ENCODE results near the gene DOCK3.
"Not testable (repeated sequence)": the region's sequence is repeated elsewhere in the genome, so short reads cannot be mapped to it uniquely, and the experiment has no call there.

Gene DOCK3

DNA sequence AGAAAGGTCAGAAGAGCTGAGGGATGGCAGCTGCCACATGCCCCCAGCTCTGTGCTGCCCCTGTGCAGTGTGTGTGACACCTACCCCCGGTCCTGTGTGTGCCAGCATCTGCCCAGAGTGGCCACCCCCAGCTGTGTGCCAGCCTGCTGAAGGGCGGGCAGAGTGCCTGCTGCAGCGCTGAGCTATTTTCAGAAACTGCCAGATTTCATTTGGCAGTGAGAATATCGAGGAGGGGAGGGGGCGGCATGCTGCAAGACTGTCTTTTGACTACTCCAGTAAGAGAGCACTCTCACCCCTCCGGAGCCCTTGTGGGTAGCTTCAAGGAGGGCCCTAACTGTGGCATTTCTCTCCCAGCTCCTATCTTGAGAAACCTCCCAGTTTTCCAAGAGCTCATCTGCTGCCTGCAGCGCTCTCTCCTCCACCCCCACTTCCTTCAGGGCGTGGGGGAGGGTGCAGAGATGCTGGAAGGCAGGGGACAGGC is 25.2 kb upstream of the DOCK3 start:
- in situ Hi-C loops (cut with HindIII; ENCODE audit: low sequenced_read_pairs) = no loop called here

DNA sequence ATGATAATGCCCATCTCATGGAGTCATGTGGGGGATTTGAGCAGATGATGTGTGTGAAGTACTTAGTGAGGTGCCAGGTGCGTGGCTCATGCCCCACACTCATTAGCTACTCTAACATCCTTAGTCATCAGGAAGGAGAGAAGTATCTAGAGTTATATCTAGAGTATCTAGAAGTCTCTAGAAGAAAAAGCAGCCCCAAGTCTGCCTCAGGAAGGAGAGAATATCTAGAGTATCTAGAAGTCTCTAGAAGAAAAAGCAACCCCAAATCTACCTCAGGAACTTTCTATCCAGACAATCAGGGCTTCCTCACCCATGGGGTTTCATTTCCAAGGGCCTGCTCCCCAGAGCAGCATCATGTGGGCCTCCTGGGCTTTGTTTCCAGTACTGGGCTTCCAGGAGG is 24.7 kb upstream of the DOCK3 start:
- in situ Hi-C loops (cut with HindIII; ENCODE audit: low sequenced_read_pairs) = no loop called here

DNA sequence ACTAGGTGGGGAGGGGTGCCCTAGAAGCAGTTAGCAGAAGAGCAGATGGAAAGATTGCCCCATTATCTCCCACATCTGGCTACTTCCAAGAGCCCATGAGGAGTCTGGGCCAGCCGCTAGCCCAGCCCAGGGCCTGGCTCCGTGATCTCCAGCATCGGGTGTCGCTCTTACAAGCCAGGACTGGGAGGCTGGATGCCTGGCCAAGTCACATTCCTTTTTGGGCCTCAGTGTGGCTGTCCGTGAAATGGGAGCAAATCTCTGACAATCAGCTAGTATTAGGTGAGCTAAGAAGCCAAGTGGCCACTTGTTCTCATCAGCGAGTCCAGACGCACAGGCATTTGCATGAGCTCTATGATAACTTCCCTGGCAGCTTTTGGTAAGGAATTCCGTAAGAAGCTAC is 23.3 kb upstream of the DOCK3 start:
- in situ Hi-C loops (cut with HindIII; ENCODE audit: low sequenced_read_pairs) = no loop called here

DNA sequence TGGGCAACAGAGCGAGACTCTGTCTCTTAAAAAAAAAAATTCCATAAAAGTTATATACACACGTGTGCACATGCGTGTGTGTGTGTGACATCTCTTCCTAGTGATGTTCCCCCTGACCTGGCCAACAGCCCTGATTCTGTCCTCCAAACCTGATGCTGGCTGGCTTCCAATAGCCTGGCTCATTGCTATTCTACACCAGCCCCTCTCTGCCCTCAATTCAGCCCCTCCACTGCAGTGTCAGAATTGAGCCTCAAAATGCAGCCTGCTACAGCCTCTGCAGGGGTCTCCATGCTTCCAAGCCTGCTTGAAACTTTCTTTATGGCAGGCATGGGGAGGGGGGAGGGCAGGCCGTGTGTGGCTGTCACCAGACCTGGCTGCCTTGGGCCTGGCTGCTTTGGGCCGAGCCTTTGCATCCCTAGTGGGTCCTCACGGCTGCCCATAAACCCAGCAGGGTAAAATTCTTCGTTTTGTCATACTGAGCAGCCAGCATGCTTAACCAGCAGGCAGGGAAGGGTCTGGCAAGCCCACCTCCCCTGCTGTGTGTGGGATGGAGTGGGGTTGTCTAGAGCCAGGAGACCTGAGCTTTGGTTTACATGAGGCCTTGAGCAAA is 22.7 kb upstream of the DOCK3 start:
- in situ Hi-C loops (cut with HindIII; ENCODE audit: low sequenced_read_pairs) = no loop called here

DNA sequence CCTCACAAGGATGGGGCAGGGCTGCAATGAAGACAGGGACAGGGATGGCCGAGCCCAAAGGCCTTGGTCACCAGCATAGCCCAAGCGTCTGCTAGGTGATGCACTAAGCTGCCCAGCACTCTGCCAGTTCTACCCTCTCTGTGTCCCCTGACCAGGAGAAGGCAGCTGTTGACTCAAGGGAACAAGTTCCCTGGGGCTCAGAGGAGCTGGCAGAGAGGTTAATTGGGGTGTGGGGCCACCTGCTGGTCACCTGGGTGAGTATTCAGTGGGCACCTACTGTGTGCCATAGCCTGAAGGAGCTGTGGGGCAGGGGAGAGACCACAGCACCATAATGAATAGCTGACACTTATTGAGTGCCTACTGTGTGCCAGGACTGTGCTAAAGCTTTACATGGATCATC is 22.0 kb upstream of the DOCK3 start:
- in situ Hi-C loops (cut with HindIII; ENCODE audit: low sequenced_read_pairs) = no loop called here

DNA sequence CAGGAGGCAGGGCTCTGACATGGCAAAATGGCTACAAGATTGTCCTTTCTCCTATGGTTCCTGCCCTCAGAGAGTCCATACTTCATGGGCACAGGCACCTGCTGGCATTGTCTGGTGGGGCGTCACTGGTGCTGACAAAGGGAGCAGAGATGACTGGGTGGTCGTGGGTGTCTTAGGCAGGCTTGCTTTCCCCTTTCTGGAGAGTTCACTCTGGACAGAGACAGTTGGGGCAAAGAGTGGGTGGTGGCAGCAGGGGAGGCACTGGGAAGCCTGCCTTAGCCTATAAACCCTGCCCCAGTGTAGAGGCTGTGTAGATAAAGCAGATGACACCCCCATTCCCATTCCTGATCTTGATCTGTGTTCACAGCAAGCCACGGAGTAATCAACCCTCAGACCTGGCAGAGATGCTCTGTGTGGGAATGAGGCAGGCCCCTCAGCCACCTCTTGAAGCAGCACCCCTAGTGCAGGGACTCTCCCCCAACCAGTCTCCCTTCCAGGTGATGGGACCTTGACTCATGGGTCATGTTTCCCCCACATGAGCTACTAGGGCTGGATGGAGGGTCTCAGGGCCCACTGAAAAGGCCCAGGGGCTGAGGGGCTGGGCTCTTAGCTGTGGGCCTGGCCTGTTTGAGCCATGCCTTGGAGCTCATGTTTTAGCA is 20.7 kb upstream of the DOCK3 start:
- in situ Hi-C loops (cut with HindIII; ENCODE audit: low sequenced_read_pairs) = no loop called here

DNA sequence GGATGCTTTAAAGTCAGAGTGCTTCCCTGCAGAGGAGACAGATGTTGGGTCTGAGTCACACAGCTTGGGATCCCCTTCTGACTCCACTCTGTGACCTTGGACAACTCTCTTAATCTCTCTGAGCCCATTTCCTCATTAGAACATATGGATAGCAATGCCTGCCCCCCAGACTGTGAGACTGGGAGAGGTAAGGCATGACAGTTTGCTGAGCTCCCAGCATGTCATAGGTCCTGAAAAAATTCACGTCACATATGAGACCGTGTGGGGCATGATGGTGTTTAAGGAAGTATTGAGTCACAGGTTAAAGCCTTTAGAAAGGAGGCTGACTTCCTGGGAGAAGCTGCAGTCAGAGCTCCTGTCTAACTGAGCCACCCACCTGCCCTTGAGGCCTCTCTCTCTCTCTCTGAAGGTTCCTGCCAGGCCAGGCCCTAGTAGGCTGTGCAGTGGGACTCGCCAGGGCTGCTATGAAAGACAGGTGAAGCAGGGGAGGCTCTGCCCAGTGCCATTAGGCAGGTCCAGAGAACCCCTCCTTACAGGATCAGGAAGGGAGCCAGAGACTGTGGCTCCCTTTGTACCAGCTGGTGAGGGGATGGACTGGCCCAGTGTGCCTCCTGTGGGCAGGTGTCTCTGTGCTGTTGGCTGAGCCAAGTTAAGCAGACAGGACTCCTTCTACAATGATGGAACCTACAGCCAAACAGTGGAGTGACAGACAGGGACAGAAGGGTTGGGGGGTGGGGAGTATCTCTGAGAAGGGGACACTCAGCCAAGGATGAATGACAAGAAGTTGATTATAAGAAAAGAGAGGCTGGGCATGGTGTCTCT is 19.5 kb upstream of the DOCK3 start:
- in situ Hi-C loops (cut with HindIII; ENCODE audit: low sequenced_read_pairs) = no loop called here

DNA sequence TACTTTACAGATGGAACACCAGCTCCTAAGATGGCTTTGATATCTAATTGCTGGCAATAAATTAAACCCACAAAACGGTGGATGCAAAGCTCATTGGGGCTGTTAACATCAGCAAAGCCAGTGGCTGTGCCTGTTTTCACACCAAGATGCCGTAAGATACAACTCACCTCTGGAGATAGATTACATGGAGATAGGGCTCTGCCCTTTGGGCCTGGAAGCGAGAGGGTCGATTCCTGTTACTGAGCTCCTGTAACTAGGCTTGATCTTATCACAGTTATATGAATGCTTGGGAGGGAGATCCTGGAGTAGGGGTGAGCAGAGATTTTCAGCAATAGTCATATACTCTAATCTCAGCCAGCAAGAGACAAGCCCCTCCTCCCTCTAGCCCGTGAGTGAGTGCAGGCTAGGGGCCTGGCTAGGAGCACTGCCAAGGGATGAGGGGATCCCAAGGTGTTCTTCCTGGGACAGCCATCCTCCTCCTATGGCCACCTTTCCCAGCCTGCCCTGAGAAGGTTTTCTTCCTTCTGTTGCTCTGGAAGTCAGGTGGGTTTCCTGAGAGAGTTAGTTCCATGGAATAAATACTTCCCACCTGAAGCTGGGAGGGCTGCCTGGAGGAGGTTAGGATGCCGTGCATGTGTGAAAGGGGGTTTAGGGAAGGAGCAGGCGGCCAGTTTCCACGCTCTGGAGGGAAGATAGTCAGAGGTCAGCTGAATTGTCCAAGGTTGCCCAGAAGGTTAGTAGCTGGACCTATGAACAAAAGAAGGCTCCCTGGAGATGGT is 18.1 kb upstream of the DOCK3 start:
- in situ Hi-C loops (cut with HindIII; ENCODE audit: low sequenced_read_pairs) = no loop called here

DNA sequence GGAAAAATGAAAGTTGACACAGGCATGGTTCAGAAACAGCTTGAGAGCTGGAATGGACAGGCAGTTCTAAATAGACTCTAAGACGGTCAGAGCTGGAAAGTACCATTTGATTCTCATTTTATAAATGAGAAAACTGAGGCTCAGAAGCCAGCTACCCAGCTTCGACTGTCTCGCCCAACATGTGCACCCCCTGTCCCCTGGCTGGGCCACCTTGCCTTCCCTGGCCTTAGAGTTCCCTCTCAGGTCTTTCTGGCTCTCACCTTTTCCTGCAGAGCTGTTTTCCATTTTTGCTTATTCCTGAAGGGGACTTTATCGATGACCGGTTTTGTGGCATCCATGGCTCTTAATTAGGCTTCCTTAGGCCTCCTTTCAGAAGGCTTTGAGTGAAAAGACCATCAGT is 17.3 kb upstream of the DOCK3 start:
- in situ Hi-C loops (cut with HindIII; ENCODE audit: low sequenced_read_pairs) = no loop called here

DNA sequence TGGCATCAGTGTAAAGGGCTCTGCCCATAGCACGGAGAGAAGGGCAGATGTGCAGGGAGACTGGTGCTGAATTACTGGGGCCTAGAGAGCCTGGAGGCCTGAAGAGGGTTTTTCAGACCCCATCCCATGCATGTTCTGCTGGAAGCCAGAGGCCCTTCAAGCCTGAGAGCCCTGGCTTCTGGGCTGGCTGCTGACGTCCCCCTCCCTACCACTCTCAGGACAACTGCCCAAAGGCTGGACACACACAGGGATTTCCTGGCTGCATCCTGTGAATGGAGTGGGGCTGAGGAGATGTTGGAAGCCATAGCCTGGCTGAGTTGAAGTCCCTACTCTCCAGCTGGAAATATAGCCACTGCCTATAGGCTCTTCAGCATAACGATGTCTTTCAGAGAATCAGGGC is 16.9 kb upstream of the DOCK3 start:
- in situ Hi-C loops (cut with HindIII; ENCODE audit: low sequenced_read_pairs) = no loop called here

DNA sequence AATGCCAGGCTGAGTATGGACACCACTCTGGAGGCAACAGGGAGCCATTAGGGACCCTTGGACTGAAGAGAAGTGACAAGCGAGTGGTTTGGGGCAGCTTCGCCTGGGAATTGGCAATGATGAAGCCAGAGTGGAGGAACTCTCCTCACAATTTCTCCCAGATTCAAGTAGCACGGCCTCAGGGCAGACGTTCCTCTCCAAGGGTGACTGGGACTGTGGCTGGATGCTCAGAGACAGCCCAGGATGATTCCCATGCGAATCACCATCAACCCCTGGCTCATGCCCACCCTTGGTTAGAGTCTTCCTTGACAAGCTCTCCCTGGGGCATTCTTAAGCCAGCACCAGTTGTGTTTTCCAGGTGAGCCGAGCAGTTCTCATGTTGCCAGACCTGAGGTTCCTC is 16.3 kb upstream of the DOCK3 start:
- in situ Hi-C loops (cut with HindIII; ENCODE audit: low sequenced_read_pairs) = no loop called here

DNA sequence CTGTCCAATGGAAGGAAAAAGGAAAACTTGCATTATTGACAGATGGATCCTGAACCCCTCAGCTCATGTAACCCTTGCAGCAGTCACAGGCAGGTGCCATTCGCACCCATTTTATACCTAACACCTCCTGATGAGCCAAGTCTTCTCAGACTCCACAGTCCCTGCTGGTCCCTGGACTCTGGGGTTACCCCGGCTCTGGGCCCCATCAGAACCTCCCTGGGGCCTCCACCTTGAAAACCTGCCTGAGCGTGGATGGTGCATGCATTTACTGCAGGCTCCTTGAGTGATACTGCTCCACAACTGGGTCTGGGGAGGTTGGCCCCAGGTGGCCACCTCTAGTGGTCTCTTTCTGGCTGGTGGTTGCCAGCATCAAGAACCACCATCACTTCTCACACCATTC is 15.9 kb upstream of the DOCK3 start:
- in situ Hi-C loops (cut with HindIII; ENCODE audit: low sequenced_read_pairs) = no loop called here

DNA sequence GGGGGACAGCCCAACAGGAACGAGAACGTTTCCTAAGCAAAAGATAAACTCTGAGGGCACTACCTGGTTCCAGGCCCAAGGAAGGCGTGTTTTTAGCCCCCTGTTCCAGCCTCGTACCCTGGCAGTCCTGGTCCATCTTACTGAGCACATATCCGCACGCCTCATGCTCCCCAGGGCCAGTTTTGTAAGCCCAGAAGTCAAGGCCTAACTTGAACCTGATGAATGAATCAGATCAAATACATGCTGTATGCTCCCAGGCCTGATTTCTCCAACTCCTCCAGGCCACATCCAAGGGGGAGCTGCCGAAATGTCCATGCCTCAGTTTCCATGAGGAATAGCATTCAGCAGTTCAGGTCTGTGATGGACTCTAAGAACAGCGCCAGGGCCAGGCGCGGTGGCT is 14.3 kb upstream of the DOCK3 start:
- in situ Hi-C loops (cut with HindIII; ENCODE audit: low sequenced_read_pairs) = no loop called here

DNA sequence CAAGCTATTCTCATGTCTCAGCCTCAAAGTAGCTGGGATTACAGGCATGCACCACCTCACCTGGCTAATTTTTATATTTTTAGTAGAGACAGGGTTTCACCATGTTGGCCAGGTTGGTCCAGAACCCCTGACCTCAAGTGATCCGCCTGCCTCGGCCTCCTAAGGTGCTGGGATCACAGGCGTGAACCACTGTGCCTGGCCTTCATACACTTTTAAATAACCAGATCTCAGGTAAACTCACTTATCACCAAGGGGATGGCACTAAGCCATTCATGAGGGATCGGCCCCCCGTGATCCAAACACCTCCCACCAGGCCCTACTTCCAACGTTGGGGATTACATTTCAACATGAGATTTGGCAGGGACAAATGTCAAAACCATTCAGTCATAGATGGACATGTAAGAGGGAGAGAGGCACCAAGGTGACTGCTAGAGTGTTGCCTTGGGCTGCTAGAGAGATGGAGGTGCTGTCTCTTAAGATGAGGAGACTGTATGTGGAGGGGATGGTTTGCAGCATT is 13.3 kb upstream of the DOCK3 start:
- in situ Hi-C loops (cut with HindIII; ENCODE audit: low sequenced_read_pairs) = no loop called here

DNA sequence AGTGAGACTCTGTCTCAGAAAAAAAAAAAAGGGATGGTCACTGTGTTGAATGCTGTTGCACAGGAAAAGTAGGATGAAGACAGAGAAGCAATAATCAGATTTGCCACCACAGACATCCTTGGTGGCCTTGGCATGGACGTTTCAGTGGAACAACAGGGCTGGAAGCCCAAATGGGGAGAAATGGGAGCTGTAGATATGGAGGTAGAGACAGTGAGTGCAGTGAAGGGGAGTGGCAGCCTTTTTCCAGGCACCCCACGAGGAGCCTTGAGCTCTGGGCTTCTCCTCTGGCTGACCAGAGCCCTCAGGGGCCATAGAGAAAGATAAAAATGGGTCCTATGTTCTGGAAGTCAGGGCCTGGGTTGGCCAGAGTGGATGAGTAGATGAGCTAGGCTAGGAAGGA is 12.3 kb upstream of the DOCK3 start:
- in situ Hi-C loops (cut with HindIII; ENCODE audit: low sequenced_read_pairs) = no loop called here

DNA sequence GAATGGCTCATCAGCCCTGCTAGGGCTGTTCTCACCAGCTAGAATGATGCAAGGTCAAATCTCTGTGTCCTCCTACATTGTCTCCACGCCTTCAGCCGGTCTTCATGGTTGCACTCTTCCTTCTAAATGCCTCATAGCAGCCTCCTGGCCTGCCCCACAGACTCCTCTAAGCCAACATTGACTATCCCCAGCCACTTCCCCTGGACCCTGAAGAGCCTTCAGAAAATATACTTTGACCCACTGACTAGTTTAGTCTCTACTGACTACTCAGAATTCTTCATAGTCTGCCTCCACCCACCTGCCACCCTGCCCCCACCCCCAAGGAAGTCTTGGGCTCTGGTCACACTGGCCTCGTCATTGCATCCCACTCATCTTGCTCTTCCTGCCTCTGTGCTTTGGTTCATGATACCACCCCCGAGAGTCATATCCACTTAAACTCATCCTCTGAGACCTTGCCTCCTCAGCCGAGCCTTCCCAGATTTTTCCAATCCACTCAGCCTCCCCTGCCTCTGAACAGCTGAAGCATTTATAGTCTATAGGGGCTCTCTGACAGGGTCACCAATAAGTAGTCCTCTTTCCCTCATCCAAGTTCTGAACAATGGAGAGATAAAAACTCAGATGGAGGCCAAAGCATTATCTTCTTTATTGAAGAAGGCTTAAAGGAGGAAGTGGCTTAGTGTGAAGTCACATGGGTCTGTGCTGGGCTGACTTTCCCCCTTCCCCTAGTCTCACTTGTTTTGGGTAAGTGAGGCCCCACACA is 9.5 kb upstream of the DOCK3 start:
- in situ Hi-C loops (cut with HindIII; ENCODE audit: low sequenced_read_pairs) = no loop called here

DNA sequence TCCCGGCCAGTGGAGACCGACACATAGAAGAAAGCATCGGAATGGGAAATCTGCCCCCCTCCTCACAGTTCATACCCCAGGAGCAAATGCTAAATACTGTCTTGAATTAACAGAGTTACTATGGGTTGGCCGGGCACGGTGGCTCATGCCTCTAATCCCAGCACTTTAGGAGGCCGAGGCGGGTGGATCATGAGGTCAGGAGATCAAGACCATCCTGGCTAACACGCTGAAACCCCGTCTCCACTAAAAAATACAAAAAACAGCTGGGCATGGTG is 8.9 kb upstream of the DOCK3 start:
- in situ Hi-C loops (cut with HindIII; ENCODE audit: low sequenced_read_pairs) = not testable (repeated sequence)

DNA sequence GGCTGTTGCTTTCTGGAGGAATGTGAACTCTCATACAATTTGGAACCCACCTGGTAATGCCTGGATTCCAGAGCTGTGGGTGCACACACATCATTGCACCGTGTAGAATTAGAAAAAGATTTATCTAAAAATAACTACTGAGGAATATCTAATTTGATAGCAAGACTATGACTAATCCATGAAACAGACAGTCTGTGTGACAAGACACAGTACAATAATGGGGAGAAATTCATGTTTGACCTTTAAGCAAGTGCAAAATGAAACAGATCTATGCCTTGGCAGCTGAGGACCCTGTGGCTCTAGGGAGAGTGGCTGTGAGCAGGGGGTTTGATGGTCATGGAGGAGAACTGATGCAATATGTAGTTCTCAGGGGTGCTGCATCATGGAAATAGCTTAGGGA is 7.9 kb upstream of the DOCK3 start:
- in situ Hi-C loops (cut with HindIII; ENCODE audit: low sequenced_read_pairs) = no loop called here

DNA sequence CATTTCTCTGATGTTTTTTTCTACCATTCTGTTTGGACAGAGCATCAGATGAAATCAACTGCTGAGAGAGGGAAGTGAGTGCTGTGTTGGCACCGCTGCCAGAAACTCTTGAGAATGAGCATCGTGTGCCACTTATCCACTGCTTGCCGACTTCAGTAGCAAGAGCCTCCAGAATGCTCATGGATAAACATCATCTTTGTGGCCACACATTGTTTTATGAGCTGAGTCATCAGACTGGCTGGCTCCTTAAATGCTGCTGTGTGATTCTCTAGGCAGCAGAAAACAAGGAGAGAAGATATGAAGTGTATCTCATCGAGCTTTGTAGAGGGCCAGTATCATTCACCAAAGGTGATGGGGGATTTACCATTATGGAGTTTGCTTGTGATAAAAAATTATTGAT is 3.4 kb upstream of the DOCK3 start:
- in situ Hi-C loops (cut with HindIII; ENCODE audit: low sequenced_read_pairs) = no loop called here

DNA sequence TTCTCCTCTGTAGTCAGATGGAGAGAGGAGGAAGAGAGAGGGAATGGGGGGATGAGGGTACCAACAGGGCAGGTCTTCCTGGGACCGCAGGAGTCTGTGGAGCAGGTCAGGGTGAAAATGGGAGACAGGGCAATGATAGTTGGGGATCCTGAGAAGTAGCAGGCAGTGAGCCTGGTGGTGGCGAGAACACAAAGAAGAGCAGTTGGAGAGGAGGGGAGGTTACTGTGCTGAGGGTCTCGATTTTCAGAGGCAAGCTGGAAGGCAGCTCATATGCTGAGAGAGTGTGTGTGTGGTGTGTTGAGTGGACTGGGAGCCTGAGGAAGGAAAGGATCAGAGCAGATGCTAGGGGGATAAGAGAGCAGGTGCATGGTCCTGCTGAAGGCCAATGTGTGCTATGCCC is 2.1 kb upstream of the DOCK3 start:
- in situ Hi-C loops (cut with HindIII; ENCODE audit: low sequenced_read_pairs) = no loop called here

DNA sequence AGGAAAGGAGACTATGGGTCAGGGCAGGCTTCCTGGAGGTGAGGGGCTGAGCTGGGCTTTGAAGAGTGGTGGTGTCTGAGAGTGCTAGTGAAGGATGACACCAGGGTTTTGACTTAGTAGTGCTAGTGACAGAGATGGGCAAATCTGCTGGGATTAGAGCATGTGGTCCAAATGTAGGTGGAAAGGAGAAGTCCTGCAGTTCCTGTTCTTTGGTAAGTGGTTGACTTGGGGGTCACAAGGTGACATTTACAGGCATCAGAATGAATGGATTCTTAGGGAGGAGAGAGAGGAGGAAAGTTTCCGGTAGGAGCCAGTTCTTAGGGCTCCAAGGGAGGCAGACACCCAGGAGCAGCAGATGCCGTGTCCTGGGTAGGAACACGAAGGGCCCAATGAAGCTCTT is 796 bp upstream of the DOCK3 start:
- in situ Hi-C loops (cut with HindIII; ENCODE audit: low sequenced_read_pairs) = no loop called here
